DND-41 (cell line): ENCODE results near the gene AAGAB.

Experiments
- EZH2 ChIP-seq: IDR thresholded peaks from 3 replicates; pipeline ENCODE4 v1.6.1; 2012; ENCODE audit warnings: borderline replicate concordance, low read depth, mild to moderate bottlenecking, moderate library complexity, low read length, inconsistent platforms; ENCODE audit not compliant: severe bottlenecking
- TF ChIP-seq, protein P1 (sequence below): IDR thresholded peaks from 2 replicates; pipeline ENCODE4 v1.5.1; 2012; ENCODE audit warnings: borderline replicate concordance, low read length, moderate library complexity, mild to moderate bottlenecking; ENCODE audit not compliant: poor library complexity, severe bottlenecking; ENCODE audit errors: extremely low read depth

DNA sequence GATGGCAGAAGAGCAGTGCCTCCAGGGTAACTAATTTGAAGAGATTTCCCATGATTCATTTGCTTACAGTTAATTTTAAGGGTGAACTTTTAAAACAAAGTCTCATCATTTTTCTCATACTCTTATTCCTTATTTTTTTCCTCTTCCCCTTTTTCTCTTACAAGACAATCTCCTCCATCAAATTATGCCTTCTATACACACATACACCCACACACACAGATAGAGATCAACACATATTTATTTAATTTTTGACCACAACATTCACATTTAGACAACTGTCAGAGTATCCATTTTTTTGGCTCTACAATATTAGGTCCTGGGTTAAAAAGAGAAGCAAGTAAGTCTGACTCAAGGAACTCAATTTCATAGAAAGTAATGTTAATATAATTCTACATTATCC, 37.6 kb downstream of the AAGAB start:
- TF ChIP-seq, protein P1, sequence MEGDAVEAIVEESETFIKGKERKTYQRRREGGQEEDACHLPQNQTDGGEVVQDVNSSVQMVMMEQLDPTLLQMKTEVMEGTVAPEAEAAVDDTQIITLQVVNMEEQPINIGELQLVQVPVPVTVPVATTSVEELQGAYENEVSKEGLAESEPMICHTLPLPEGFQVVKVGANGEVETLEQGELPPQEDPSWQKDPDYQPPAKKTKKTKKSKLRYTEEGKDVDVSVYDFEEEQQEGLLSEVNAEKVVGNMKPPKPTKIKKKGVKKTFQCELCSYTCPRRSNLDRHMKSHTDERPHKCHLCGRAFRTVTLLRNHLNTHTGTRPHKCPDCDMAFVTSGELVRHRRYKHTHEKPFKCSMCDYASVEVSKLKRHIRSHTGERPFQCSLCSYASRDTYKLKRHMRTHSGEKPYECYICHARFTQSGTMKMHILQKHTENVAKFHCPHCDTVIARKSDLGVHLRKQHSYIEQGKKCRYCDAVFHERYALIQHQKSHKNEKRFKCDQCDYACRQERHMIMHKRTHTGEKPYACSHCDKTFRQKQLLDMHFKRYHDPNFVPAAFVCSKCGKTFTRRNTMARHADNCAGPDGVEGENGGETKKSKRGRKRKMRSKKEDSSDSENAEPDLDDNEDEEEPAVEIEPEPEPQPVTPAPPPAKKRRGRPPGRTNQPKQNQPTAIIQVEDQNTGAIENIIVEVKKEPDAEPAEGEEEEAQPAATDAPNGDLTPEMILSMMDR, result no peak
- no peak for TF ChIP-seq EZH2
